ENCODE results near the gene ROR1.

Gene ROR1

GRCh38 chr1:63913533-63913932, 139.7 kb downstream of the ROR1 start:
- DNase-seq = no peak
- intact Hi-C loops (cut with DNase I) = no loop called here

GRCh38 chr1:63914241-63914640, 140.4 kb downstream of the ROR1 start:
- DNase-seq = no peak
- intact Hi-C loops (cut with DNase I) = no loop called here

- intact Hi-C loops (cut with DNase I) = no loop called here
- DNase-seq = no peak
These were observed 140.9 kb downstream of the ROR1 start for GRCh38 chr1:63914706-63915105.

- peak in 1 of 42 donors; percentile 24 for DNase-seq
- intact Hi-C loops (cut with DNase I) = no loop called here
These were observed 141.3 kb downstream of the ROR1 start for GRCh38 chr1:63915121-63915520.

- no peak for DNase-seq
- intact Hi-C loops (cut with DNase I) = no loop called here
These were observed 142.9 kb downstream of the ROR1 start for GRCh38 chr1:63916485-63917360.

GRCh38 chr1:63917571-63918417, 144.0 kb downstream of the ROR1 start:
- intact Hi-C loops (cut with DNase I) = no loop called here
- no peak for DNase-seq

GRCh38 chr1:63918418-63918945, 144.7 kb downstream of the ROR1 start:
- intact Hi-C loops (cut with DNase I) = no loop called here
- no peak for DNase-seq

GRCh38 chr1:63920154-63921117, 146.6 kb downstream of the ROR1 start:
- intact Hi-C loops (cut with DNase I) = no loop called here
- DNase-seq = no peak

GRCh38 chr1:63921359-63921758, 147.5 kb downstream of the ROR1 start:
- DNase-seq = no peak
- intact Hi-C loops (cut with DNase I) = no loop called here

- no peak for DNase-seq
- intact Hi-C loops (cut with DNase I) = no loop called here
These were observed 148.0 kb downstream of the ROR1 start for GRCh38 chr1:63921802-63922201.

GRCh38 chr1:63922848-63923247, 149.0 kb downstream of the ROR1 start:
- intact Hi-C loops (cut with DNase I) = no loop called here
- DNase-seq = no peak

- no peak for DNase-seq
- intact Hi-C loops (cut with DNase I) = no loop called here
These were observed 149.5 kb downstream of the ROR1 start for GRCh38 chr1:63923302-63923701.

GRCh38 chr1:63924600-63924999, 150.8 kb downstream of the ROR1 start:
- no peak for DNase-seq
- intact Hi-C loops (cut with DNase I) = no loop called here

- DNase-seq = no peak
These were observed 154.6 kb downstream of the ROR1 start for GRCh38 chr1:63928186-63929105.

GRCh38 chr1:63929106-63929478, 155.3 kb downstream of the ROR1 start:
- intact Hi-C loops (cut with DNase I) = no loop called here
- no peak for DNase-seq

More at GRCh38 chr1:63928186-63929105, 154.6 kb downstream of the ROR1 start:
- intact Hi-C loops (cut with DNase I) = no loop called here

GRCh38 chr1:63931468-63931867, 157.7 kb downstream of the ROR1 start:
- intact Hi-C loops (cut with DNase I) = no loop called here

GRCh38 chr1:63934697-63935096, 160.9 kb downstream of the ROR1 start:
- intact Hi-C loops (cut with DNase I) = no loop called here
- no peak for DNase-seq

More at GRCh38 chr1:63931468-63931867, 157.7 kb downstream of the ROR1 start:
- no peak for DNase-seq

GRCh38 chr1:63935143-63935542, 161.3 kb downstream of the ROR1 start:
- DNase-seq = peak in 8 of 42 donors; percentile 12 to 56 (median 18)
- intact Hi-C loops (cut with DNase I) = no loop called here

Measured in head of caudate nucleus (tissue), 42 donors.